ENCODE measurements around the gene INPP5B.

- TF ChIP-seq ZNF510 (CRISPR knock-in tag; IDR thresholded peaks at IDR 0.05; ENCODE audit: low read depth) (no peak), FOXK1 (CRISPR knock-in tag; IDR thresholded peaks at IDR 0.05; ENCODE audit: borderline replicate concordance, low read depth) (peak; percentile 75; the same call in 1 of the 2 replicates), CTCF (CRISPR knock-in tag; IDR thresholded peaks at IDR 0.05) (no peak), FOXA1 (IDR thresholded peaks at IDR 0.05) (no peak), FOXA1 (CRISPR knock-in tag; IDR thresholded peaks at IDR 0.05) (peak; percentile 22; the same call in 1 of the 2 replicates)
Measured at GRCh38 chr1:37946703-37947360, at the start of gene INPP5B.
